K562 (cell line): Measurements from ENCODE around the gene GRAMD1B. TPM values are rescaled to one million over a fixed set of nuclear protein-coding genes. Genes with fewer than 3 reads are reported as not detected.

Experiments used
- ATAC-seq: fragments of 200-7000 bp; cut with Tn5 transposase; 3 replicates; pipeline ENCODE4 v1.9.1; 2020; ENCODE audit warnings: moderate library complexity
- BruUV-seq: library from RNA; stranded (reverse); fragments of 400-500 nt; replicated peaks from 2 replicates; lab custom pipeline; 2021; lab: Mats Ljungman, UMichigan
- CTCF ChIA-PET: fragments of 300-600 bp; formaldehyde crosslinking; extraction: SDS; loops from one replicate; lab custom pipeline; 2021; ENCODE audit warnings: low intra/inter-chr PET ratio; lab: Yijun Ruan, JAX
- POLR2A ChIA-PET: fragments of 300-600, 350-650 bp; sonication (Branson Sonifier 250); formaldehyde crosslinking; extraction: SDS; loops from one replicate; lab custom pipeline; 2021; ENCODE audit warnings: antibody characterized with exemption, inconsistent platforms; lab: Yijun Ruan, JAX
- DNase-seq, 4 experiments: peaks; one replicate each; pipeline versions ENCODE4 v3.0.0 to v3.0.0-alpha.2; 2011 to 2018; ENCODE audit warnings: low spot score in 3 of 4, mixed read lengths in 3 of 4; ENCODE audit errors: extremely low read depth in 1 of 4
- FAIRE-seq: peaks from 2 replicates; lab custom pipeline; 2011; peaks lifted over from hg19 to GRCh38; lab: Jason Lieb, UNC
- H2AFZ ChIP-seq: 2 replicates; pipeline ENCODE4 v1.6.0; 2011; ENCODE audit warnings: low read depth, low read length, control low read depth, inconsistent platforms
- H3K27ac ChIP-seq: fragments of 200-600 bp; 3 replicates; pipeline ENCODE4 v1.8.0; 2011; ENCODE audit warnings: low read depth, mild to moderate bottlenecking, control low read depth, inconsistent platforms, low read length, moderate library complexity, mixed read lengths; ENCODE audit errors: extremely low read depth
- H3K27me3 ChIP-seq, 2 experiments: fragments of 300-600 bp in 1 of 2; 2 replicates in 1 of 2; 3 replicates in 1 of 2; pipeline versions ENCODE4 v1.6.0 to v1.8.0; 2011; ENCODE audit warnings: inconsistent platforms in 2 of 2, low read length in 2 of 2, mild to moderate bottlenecking in 1 of 2, mixed read lengths in 1 of 2, moderate library complexity in 1 of 2; ENCODE audit not compliant: control insufficient read depth in 2 of 2, insufficient read depth in 2 of 2
- H3K36me3 ChIP-seq: fragments of 300-600 bp; 3 replicates; pipeline ENCODE4 v1.8.0; 2011; ENCODE audit warnings: mild to moderate bottlenecking, low read length, inconsistent platforms; ENCODE audit not compliant: control insufficient read depth, insufficient read depth
- H3K4me1 ChIP-seq, 2 experiments: fragments of 200-600 bp in 1 of 2; replicated peaks in 1 of 2; 2 replicates in 1 of 2; 3 replicates in 1 of 2; pipeline versions ENCODE4 v1.5.1 to v1.8.0; 2011; ENCODE audit warnings: inconsistent platforms in 2 of 2, low read length in 2 of 2, mild to moderate bottlenecking in 1 of 2, mixed read lengths in 1 of 2, moderate library complexity in 1 of 2; ENCODE audit not compliant: control insufficient read depth in 2 of 2, insufficient read depth in 2 of 2
- H3K4me2 ChIP-seq: 2 replicates; pipeline ENCODE4 v1.6.1; 2011; ENCODE audit warnings: low read length, control low read depth, inconsistent platforms, mixed read lengths; ENCODE audit not compliant: insufficient read depth
- H3K4me3 ChIP-seq: fragments of 200-600 bp; sonication (generic), shearing (Covaris generic); 2 replicates; pipeline ENCODE4 v1.5.1; 2016; ENCODE audit warnings: control low read depth, inconsistent platforms
- H3K79me2 ChIP-seq: fragments of 200-600 bp; 3 replicates; pipeline ENCODE4 v1.8.0; 2011; ENCODE audit warnings: low read length, inconsistent platforms; ENCODE audit not compliant: control insufficient read depth, insufficient read depth
- H3K9ac ChIP-seq, 2 experiments: 2 replicates each; pipeline versions ENCODE4 v1.6.0 to v1.6.1; 2011; ENCODE audit warnings: low read depth in 2 of 2, low read length in 2 of 2, control low read depth in 1 of 2, inconsistent platforms in 1 of 2, mild to moderate bottlenecking in 1 of 2, mixed read lengths in 1 of 2; ENCODE audit not compliant: insufficient read depth in 1 of 2
- H3K9me1 ChIP-seq: one replicate; pipeline ENCODE4 v1.6.0; 2011; ENCODE audit warnings: inconsistent platforms, mild to moderate bottlenecking, low read length, moderate library complexity; ENCODE audit not compliant: control insufficient read depth, insufficient read depth
- H3K9me3 ChIP-seq: replicated peaks from 2 replicates; pipeline ENCODE4 v1.5.1; 2011; ENCODE audit warnings: low read depth, low read length, inconsistent platforms; ENCODE audit not compliant: control insufficient read depth, insufficient read depth
- H4K20me1 ChIP-seq: replicated peaks from 2 replicates; pipeline ENCODE4 v1.6.1; 2011; ENCODE audit warnings: low read length, inconsistent platforms, mixed read lengths; ENCODE audit not compliant: control insufficient read depth, insufficient read depth
- ARID3B ChIP-seq: fragments of 250-450 bp; sonication (Bioruptor Pico); IDR thresholded peaks from 2 replicates; pipeline ENCODE4 v1.4.0; 2020; ENCODE audit warnings: borderline replicate concordance
- CBX5 ChIP-seq: IDR thresholded peaks from 2 replicates; pipeline ENCODE4 v1.6.1; 2014; ENCODE audit warnings: low read depth, borderline replicate concordance
- CHD1 ChIP-seq: fragments of 200-600 bp; sonication (generic); IDR thresholded peaks from one replicate; pipeline ENCODE4 v1.6.1; 2012; ENCODE audit warnings: mild to moderate bottlenecking, moderate library complexity, low read length, inconsistent platforms
- EHMT2 ChIP-seq: fragments of 450-650 bp; IDR thresholded peaks from 2 replicates; pipeline ENCODE4 v1.6.1; 2018; ENCODE audit warnings: antibody characterized with exemption
- FOXK2 ChIP-seq, 2 experiments: fragments of 450-650 bp; IDR thresholded peaks in 1 of 2; conservative IDR thresholded peaks in 1 of 2; 2 replicates each; pipeline ENCODE4 v1.6.1; 2016; ENCODE audit warnings: low read depth in 2 of 2, mild to moderate bottlenecking in 1 of 2
- GTF2E2 ChIP-seq: fragments of 200-800 bp; sonication (Bioruptor generic); IDR thresholded peaks from 2 replicates; pipeline ENCODE4 v1.6.1; 2016; ENCODE audit warnings: missing genetic modification characterization, missing compliant biosample characterization
- JUNB ChIP-seq: fragments of 450-650 bp; formaldehyde crosslinking; conservative IDR thresholded peaks from 2 replicates; pipeline ENCODE4 v1.4.0; 2020; ENCODE audit warnings: mild to moderate bottlenecking
- MIER1 ChIP-seq: fragments of 450-650 bp; IDR thresholded peaks from 2 replicates; pipeline ENCODE4 v1.6.1; 2016; ENCODE audit warnings: antibody characterized with exemption, mild to moderate bottlenecking, low read depth
- NR2C2 ChIP-seq, 2 experiments: fragments of 200-800 bp in 1 of 2; sonication (Bioruptor generic) in 1 of 2; sonication (generic) in 1 of 2; formaldehyde crosslinking in 1 of 2; IDR thresholded peaks; 2 replicates each; pipeline versions ENCODE4 v1.6.1 to v1.8.0; 2016 to 2022; ENCODE audit warnings: mild to moderate bottlenecking in 1 of 2, missing compliant biosample characterization in 1 of 2, missing genetic modification characterization in 1 of 2, missing genetic modification reagents in 1 of 2
- PREB ChIP-seq: sonication (generic); formaldehyde crosslinking; IDR thresholded peaks from 2 replicates; pipeline ENCODE4 v1.8.1; 2023; ENCODE audit warnings: mild to moderate bottlenecking, missing genetic modification reagents
- SIN3A ChIP-seq, 2 experiments: fragments of 150-350 bp in 1 of 2; IDR thresholded peaks; 2 replicates each; pipeline ENCODE4 v1.6.1; 2011 to 2016; ENCODE audit warnings: borderline replicate concordance in 2 of 2, low read depth in 2 of 2, low read length in 2 of 2, mild to moderate bottlenecking in 2 of 2, moderate library complexity in 2 of 2; ENCODE audit not compliant: control insufficient read depth in 1 of 2
- SP2 ChIP-seq: IDR thresholded peaks from 2 replicates; pipeline ENCODE4 v1.6.1; 2011; ENCODE audit warnings: mild to moderate bottlenecking, low read depth, low read length, moderate library complexity; ENCODE audit not compliant: poor library complexity, severe bottlenecking; ENCODE audit errors: extremely low read depth
- TARDBP ChIP-seq: fragments of 450-650 bp; IDR thresholded peaks from 2 replicates; pipeline ENCODE4 v1.6.1; 2016
- ZNF184 ChIP-seq: sonication (generic); formaldehyde crosslinking; IDR thresholded peaks from 2 replicates; pipeline ENCODE4 v1.5.0; 2020; ENCODE audit warnings: missing genetic modification reagents
- ZNF23 ChIP-seq: fragments of 250-450 bp; sonication (Bioruptor Pico); IDR thresholded peaks from 2 replicates; pipeline ENCODE4 v1.4.0; 2020; ENCODE audit warnings: mild to moderate bottlenecking
- ZNF79 ChIP-seq: fragments of 250-450 bp; sonication (Bioruptor Pico); IDR thresholded peaks from 2 replicates; pipeline ENCODE4 v1.4.0; 2020; ENCODE audit warnings: low read depth, mild to moderate bottlenecking, moderate library complexity
- WGBS: fragments of 100-300 bp; shearing (Covaris generic); methylation state at CpG from one replicate; pipeline ENCODE4 v1.1.6; 2016; ENCODE audit warnings: low coverage, mixed read lengths; ENCODE audit not compliant: insufficient coverage; ENCODE audit errors: missing lambda C conversion rate; 5-methylcytosine and 5-hydroxymethylcytosine counted together
- in situ Hi-C: fragments of 300-500 bp; cut with MboI; formaldehyde crosslinking; loops from 4 replicates; pipeline ENCODE4 v1.15.0; 2018; ENCODE audit warnings: inconsistent platforms, mixed read lengths
- intact Hi-C: fragments of 100-400 bp; cut with micrococcal nuclease; formaldehyde crosslinking; loops from 2 replicates; pipeline ENCODE4 v1.14.2; 2022
- polyA plus RNA-seq, 8 experiments: library from polyadenylated mRNA; depleted of rRNA in 4 of 8; stranded (reverse) in 5 of 8; unstranded in 3 of 8; fragments of >200 nt; fragmentation: Nextera tagmentation in 2 of 8; fragmentation: Illumina TruSeq in 1 of 8; extraction: Ambion mirVana in 2 of 8; extraction: Trizol in 1 of 8; gene quantifications; 2 replicates each; pipeline versions ENCODE4 v1.2.1 to v1.2.3, GENCODE V29; 2011 to 2014; ENCODE audit warnings: inconsistent platforms in 1 of 8, missing spikeins in 1 of 8
- total RNA-seq, 7 experiments: library from RNA; depleted of rRNA in 6 of 7; stranded (reverse); fragments of >200 nt in 6 of 7; fragmentation: Illumina TruSeq in 2 of 7; extraction: Trizol in 2 of 7; gene quantifications; 2 replicates each; pipeline versions ENCODE4 v1.2.1 to v1.2.3, GENCODE V29; 2011 to 2021; ENCODE audit warnings: low replicate concordance in 1 of 7
- TF ChIP-seq, protein P1 (sequence below): fragments of 450-650 bp; conservative IDR thresholded peaks from 2 replicates; pipeline ENCODE4 v1.6.1; 2016; ENCODE audit warnings: missing genetic modification characterization, low read depth, mild to moderate bottlenecking, control low read depth, missing compliant biosample characterization

Gene GRAMD1B
- total and polyA plus RNA-seq, 9 of the 15 experiments (the other 6 are each of a cell fraction or from before 2014, with no cell fraction given): 0.31 TPM; not detected in 8

- POLR2A ChIA-PET: no interaction called here
- FAIRE-seq: no peak
- 0% methylated on average over 2 of the region's 2 CpGs for WGBS
- Histone ChIP-seq H3K9me3 (no peaks in the 10 kb centered on the region), H3K27me3 (peaks cover 0 to 26% of the 10 kb centered on the region in 2 experiments; a peak in 3 of 5 replicates), H3K9me1 (no peaks in the 10 kb centered on the region), H3K4me1 (peaks cover 0 to 5% of the 10 kb centered on the region in 2 experiments; a peak in 1 of 5 replicates), H3K79me2 (no peaks in the 10 kb centered on the region), H2AFZ (no peak overlapping the region), H3K4me2 (no peak overlapping the region), H4K20me1 (0 out of 2 replicates have a peak, but pooled peaks cover 4% of the 10 kb centered on the region), H3K4me3 (no peak overlapping the region), H3K9ac (no peak overlapping the region), H3K27ac (no peak overlapping the region), H3K36me3 (no peaks in the 10 kb centered on the region)
- TF ChIP-seq CBX5 (no peak), EHMT2 (no peak), JUNB (CRISPR knock-in tag) (no peak), FOXK2 (conservative IDR thresholded peaks at IDR 0.05 in 1 of 2, IDR thresholded peaks at IDR 0.05 in 1 of 2; ENCODE audit: low read depth in 2 of 2) (no peak), ARID3B (CRISPR knock-in tag) (no peak), SIN3A (IDR thresholded peaks at IDR 0.05; ENCODE audit: borderline replicate concordance in 2 of 2, control insufficient read depth in 1 of 2, low read depth in 2 of 2, low read length in 2 of 2) (no peak), PREB (CRISPR knock-in tag) (no peak), NR2C2 (CRISPR knock-in tag; IDR thresholded peaks at IDR 0.05) (no peak), NR2C2 (tag; IDR thresholded peaks at IDR 0.05) (no peak), SP2 (no peak), ZNF184 (CRISPR knock-in tag) (no peak), MIER1 (no peak), ZNF23 (no peak), CHD1 (no peak), ZNF79 (CRISPR knock-in tag) (no peak), TARDBP (no peak), GTF2E2 (tag) (no peak)
- TF ChIP-seq, protein P1, sequence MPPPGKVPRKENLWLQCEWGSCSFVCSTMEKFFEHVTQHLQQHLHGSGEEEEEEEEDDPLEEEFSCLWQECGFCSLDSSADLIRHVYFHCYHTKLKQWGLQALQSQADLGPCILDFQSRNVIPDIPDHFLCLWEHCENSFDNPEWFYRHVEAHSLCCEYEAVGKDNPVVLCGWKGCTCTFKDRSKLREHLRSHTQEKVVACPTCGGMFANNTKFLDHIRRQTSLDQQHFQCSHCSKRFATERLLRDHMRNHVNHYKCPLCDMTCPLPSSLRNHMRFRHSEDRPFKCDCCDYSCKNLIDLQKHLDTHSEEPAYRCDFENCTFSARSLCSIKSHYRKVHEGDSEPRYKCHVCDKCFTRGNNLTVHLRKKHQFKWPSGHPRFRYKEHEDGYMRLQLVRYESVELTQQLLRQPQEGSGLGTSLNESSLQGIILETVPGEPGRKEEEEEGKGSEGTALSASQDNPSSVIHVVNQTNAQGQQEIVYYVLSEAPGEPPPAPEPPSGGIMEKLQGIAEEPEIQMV (tag): no peak
- BruUV-seq: no TSS peak
- in situ Hi-C loops: no loop called here
- intact Hi-C loops: no loop called here
- CTCF ChIA-PET: no interaction called here
- DNase-seq: no peak
- ATAC-seq: no peak
These were observed 143.2 kb downstream of the GRAMD1B start for GRCh38 chr11:123573286-123573685.
